GM19372 (cell line): ENCODE results near the gene MATCAP1.
A peak's percentile ranks its signal among the peaks of the same experiment; 100 is the strongest.

Experiments
- ATAC-seq: cut with Tn5 transposase; IDR thresholded peaks from one replicate; pipeline ENCODE4 v1.9.1; 2021; ENCODE audit warnings: mild to moderate bottlenecking, low read depth, moderate library complexity; ENCODE audit not compliant: unreplicated experiment

Gene MATCAP1

DNA sequence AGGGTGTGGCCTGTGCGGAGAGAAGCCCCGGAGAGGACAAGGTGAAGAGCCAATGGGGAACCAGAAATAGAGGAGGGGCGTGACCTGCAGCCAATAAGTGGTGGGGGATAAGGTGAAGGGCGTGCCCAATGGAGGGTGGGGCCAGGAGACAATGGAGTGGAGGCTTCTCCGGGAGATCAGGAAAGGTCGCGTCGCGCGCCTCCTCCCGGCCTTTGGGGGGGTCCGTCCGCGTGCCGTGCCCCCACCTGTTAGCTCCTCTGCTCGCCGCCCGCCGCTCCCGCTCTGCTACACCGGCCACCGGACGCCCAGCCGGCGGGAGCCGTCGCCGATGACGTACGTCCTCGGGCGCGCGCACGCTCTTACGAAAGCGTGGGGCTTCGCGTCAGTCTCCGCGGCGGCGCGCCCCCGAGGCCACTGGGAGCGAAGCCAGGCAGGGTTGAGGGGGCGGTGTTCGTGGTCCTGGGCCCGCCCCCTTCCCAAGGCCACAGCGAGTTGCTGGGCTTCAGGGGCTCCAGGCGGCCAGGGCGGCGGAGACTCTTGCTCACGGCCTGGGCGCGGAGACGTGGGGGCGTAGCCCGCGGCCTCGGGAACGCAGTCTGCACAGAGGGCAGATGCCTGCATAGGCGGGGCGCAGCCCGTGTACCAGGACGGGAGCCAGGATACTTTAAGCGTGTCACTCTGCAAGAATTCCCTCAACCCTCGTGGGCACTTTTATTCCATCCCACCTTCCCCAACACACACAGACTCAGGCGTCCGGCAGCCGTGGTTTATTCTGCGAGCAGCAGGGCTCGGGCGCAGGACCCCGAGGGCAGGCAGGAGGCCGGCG is at the start of gene MATCAP1:
MATCAP1 (minus strand) TSS at position 337 of the 826 bp plus-strand sequence. CDS start 3,353 bp downstream, outside the sequence.
- peak; percentile 93 for ATAC-seq

DNA sequence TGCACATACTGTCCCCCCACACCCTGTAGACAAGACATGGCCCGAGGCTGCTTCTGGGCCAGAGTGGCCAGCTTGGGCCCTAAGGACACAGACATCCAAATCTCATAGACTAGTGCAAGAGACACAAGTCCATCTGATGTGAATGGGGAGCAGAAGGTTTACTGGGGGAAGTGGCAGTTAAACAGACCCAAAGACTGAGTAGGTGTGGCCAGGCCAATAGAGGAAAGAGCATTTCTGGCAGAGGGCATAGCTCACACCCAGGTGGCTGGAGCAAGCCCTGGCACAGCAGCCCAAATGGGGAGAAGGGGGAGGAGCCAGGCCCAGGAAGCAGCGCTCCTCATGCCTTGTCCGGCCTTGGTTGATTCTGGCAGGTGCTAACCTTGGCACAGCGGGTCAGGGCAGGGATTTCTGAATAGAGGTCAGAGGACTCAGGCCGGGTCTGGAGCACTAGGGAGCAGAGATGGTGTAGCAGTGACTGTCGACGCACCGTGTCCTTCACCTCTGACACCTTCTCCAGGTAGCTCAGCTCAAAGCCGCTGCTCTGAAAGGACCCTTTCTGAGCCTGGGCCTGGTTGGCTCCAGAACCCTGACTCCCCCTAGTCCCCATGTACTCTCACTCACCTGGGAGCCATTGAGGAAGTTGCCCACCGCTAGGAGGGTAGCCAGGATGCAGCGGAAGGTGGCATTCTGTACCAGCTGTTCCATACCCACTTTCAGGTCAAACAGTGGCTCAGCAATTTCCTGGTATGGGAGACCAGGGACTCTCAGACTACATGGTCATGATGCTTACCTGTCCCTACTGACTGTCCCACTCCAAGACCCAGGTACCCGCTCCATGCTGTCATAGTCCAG is 47.3 kb upstream of the MATCAP1 start:
- no peak for ATAC-seq

DNA sequence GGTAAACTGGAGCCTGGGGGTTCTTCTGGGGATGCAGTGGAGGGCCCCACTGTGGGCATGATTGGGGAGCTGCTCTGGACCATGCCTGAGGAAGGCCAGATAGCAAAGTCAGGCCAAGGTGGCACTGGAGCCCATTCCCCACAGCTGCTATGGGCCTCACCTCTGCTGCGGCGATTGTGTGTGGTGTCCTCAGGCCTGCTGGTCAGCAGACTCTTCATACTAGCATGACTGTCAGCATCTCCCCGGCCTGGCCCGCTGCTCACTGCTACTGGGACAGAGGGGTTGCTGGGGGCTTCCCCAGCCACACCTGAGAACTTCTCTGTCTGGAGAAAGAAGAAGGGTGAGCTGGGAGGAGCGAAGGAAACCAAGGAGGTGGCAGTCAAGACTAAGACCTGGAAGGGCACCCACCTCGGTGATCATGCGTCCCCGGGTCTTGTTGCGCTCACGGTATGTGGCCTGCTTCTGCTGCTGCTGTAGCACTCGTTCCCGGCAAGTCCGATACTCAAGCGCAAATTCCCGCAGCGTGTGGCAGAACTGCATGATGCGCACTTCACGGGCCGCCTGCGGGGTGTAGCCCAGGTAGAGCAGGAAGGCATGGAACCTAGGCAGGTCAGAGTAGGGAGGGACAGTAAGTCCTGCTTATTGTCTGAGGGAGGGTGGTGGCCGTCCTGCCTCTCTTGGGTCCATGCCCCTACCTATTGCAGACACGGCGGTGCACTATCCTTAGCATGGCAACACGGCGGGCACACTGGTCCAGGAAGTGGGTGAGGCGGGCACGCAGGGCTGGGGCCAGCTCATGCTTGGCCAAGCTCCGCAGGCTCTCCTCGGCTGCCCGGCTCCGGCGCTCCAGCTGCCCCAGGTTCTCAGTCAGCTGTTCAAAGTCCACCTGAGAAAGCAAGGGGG is 46.4 kb upstream of the MATCAP1 start:
- ATAC-seq: no peak

DNA sequence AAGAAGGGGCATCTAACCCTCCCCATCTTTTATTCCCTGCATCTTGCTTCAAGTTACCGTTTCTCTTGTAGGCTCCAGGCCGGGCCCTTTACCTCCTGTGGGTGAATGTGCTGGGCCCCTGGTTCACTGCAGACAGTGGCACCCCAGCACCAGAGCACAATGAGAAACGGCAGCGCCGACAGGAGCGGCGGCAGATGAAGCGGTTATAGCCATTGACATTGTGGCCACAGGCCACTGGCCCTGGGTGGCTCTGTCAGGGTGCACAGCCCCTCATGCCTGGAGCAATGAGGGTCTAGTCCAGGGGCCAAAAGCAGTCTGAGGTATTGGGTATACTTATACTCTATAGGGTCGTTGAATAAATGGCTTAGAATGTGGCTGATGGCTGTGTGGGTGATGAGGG is 45.1 kb upstream of the MATCAP1 start:
- no peak for ATAC-seq

DNA sequence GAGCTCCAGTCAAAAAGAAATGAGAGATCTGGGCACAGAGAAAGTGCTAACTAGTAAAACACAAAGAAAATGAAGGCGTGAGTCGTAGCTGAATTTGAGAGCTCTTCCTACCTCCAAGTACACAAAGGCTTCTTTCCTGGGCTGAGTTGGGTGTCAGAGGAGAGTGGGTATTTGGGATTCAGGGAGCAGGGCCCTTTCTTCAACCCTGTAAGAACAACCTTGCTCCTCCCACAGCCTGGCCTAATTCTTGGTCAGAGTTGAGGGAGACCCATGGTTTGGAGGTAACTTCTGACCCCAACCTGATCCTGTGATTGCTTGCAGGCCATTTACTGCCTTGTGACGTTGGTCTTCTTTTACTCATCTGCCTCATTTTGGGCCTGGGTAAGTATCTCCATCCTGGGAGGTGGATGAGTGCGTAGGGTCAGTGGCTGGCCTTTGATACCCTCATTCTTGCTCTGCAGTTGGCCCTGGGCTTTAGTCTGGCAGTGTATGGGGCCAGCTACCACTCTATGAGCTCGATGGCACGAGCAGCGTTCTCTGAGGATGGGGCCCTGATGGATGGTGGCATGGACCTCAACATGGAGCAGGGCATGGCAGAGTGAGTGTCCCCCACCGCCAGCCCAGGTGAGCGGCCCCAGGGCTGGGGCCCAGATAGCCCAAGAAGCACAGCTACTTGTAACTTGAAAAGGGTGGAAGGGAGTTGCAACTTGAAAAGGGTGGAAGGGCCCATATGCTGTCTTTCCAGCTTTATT is 44.4 kb upstream of the MATCAP1 start:
- ATAC-seq: no peak

DNA sequence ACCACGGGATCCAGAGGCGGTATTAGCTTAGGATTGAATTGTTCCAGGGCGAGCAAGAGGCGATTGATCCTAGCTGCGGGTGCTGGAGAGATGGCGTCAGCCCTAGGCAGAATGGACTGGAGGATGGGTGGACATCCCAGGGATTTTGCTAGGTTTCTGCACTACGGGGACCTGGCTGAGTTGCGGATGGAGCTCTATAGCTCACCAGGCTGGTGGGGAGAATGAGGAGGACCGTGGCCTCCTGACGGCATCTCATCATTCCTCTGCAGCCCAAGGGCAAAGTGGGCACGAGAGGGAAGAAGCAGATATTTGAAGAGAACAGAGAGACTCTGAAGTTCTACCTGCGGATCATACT is 43.8 kb upstream of the MATCAP1 start:
- ATAC-seq: no peak

DNA sequence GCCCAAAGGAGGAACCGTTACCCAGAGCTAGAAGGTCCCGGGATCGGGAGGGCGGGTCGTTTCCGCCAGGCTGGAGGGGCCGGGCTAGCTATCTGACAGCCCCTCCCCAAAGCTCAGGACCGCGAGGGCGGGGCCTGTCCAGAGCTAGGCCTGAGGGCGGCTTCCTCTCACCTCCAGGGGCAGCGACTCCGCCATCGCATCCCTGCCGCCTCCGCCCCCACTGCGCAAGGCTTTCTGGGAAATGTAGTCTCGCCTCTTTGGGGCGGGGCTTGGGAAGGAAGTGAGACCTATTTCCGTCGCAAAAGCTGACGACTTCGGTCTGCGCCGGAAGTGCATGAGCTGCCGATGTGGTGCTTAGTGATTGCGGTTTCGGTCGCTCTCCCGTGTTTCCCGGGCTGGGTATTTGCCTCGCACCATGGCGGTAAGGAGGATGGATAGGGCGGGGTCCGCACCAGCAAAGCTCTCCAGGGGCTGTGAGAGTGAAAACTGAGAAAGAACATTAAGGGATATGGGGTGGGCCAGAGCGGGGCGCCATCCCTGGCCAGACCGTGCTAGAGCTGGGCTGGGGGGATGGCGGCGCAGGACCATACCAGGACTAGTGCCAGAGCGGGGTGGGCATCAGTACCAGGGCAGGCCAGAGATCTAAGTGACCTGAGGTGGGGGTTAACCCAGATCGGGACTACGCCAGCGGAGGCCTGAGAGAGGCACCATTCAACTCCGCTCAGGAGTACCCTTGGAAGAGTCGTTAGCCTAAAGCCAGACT is 43.2 kb upstream of the MATCAP1 start, which contains the start of gene TMEM208:
TMEM208 (plus strand) TSS at position 327 of the 763 bp plus-strand sequence; CDS start at position 416, 89 bp downstream.
- peak; percentile 96 for ATAC-seq

DNA sequence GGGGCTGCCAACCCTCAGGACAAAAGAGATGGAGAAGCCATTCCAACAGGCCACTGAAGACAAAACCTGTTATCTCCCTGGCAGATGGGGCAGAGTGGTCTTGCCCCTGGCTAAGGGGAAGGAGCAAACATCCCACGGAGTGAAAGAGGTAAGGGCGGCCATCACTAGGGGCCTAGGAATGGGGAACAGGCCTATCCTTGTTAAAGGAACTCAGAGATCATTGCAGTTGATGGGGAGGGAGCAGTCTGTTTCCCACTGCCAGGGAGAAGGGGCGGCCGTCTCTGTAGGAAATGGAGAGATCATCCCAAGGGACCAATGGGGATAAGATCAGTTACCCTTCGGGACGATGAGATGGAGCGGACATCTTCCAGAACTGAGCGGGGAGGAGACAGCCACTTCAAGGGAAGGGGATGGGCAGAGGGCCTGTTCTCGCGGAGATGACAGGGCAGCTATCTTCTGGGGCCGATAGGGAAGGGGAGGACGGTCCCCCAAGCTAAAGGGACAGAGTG is 42.6 kb upstream of the MATCAP1 start:
- ATAC-seq: no peak

DNA sequence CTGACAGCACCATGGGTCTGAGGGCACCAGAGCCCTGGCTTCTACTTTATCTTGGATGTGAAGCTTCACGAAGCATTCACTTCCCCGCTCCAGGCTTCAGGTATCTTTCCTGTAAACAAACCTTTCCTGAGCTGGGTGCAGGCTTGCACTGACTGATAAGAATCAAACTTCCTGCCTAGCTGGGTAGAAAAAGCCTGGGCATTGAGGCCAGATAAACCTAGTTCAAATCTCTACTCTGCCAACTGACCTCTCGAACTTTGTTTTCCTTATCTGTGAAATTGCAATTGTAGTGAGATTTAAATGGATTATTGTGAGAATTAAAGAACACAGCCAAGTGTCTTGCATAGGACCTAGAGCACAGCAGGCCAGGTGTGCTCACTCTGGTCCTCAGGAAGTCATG is 40.2 kb upstream of the MATCAP1 start:
- no peak for ATAC-seq

DNA sequence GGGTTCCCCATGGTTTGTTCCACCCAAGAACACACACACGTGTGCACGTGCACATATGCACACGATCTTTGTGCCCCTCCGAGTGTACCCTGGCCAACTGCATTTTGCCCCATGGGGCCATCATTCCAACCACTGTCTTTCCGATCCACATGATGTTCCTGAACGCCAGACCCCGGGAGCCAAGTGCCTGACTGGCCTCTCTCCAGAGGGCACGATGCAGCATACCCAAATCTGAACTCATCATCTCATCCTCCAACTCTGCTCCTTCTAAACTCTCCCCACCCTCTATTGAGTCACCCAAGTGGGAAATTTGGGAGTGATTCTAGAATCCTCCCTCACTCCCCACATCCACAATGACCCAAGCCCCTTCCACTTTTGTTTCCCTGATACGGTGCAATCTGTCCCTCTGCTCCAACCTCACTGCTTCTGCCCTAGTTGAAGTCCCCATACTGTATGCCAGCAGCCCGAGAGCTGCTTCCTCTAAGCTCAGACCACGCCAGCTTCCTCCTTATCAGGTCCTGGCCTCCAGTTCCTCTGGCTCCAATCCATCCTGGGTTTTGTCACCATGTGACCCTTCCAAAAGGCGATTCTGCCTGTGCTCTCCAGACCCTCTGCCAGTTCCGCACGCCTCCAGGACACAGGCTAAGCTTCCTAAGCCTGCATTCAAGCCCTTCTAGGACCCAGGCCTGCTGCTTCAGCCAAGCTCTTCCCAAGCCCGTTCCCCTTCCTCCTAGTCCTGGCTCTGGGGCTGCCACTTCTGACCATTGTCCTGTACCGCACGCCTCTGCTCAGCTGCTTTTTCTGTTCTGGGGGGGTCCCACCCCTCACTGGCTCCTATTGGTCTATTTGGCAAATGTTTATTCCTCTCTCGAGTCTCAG is 33.1 kb upstream of the MATCAP1 start:
- ATAC-seq: no peak

DNA sequence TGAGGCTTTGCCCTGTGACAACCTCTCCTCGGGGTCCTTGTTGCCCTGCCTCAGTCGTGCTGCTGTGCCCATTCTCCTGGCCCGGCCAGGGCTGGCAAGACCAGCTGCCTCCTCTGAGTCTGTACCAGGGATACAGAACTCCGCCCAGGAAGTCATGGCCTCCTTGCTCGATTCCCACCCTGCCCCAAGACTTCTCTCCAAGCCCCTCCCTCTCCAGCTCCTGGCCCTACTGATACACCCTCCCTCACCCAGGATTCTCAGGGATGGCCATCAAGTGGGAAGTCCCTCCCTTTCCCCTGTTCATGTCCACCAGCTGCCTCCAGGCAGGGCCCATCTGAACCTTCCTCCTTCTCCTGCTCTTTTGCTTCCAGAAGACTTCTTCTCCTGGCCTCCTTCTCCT is 31.9 kb upstream of the MATCAP1 start:
- no peak for ATAC-seq

DNA sequence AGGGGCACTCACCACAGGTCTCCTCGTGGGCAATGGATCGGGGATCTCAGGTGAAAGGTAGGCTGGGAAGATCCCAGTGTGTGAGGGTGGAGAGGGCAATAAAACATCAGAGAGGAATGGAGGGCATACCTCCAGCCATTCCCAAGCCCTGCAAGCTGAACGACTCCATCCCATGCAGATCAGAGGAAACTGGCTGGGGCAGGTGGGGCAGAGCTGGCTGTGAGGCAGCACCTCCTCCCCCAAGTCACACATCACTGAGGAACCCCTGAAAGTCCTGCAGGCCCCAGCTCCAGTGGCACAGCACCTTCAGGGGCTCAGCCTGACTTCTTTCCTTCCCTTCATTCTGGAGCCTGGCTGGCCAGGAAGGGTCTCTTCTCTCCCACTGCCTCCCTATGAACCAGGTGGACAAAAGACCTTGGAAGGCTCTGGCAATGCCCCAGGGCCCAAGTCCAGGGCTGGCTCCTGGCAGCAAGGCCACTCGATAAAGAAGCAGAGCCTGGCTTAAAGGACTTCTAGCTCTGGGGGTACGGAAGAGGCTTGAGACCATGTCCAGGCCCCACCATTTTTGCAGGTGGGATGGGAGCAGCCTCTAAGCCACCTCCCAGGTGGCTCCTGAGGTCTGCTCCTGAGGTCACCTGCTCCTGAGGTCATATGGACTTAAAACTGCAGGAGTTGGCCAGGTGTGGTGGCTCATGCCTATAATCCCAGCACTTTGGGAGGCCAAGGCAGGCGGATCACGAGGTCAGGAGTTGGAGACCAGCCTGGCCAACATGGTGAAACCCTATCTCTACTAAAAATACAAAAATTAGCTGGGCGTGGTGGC is 29.6 kb upstream of the MATCAP1 start:
- no peak for ATAC-seq

DNA sequence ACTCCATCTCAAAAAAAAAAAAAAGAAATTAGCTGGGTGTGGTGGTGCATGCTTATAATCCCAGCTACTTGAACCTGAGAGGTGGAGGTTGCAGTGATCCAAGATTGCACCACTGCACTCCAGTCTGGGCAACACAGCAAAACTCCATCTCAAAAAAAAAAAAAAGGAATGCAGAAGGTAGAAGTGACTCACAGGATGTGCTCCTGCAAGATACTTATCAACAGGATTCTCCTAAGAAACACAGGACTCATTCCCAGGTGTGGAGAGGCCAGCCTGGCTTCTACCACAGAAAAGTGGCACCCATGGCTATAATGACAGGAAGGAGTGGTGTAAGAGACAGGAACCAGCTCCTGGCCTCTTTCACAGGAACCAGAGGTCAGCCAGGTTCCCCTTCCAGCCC is 29.0 kb upstream of the MATCAP1 start:
- no peak for ATAC-seq

DNA sequence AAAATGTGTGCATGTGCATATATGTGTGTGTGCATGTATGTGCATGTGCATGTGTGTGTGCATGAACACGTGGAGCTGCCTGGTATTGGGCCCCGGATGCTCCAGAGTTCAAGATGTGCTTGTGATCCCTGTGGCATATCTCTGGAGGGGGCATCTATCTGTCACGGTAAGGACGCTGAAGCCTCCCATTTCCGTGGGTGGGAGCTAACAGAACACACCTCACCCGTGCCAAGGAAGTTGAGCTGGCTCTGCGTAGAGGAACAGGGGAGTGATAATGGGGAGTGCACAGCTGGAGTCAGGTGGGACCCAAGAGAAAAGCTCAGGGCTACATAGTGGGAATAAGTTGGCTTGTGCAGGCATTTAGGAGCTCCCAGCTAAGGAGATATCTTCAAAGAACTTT is 27.9 kb upstream of the MATCAP1 start:
- ATAC-seq: no peak

DNA sequence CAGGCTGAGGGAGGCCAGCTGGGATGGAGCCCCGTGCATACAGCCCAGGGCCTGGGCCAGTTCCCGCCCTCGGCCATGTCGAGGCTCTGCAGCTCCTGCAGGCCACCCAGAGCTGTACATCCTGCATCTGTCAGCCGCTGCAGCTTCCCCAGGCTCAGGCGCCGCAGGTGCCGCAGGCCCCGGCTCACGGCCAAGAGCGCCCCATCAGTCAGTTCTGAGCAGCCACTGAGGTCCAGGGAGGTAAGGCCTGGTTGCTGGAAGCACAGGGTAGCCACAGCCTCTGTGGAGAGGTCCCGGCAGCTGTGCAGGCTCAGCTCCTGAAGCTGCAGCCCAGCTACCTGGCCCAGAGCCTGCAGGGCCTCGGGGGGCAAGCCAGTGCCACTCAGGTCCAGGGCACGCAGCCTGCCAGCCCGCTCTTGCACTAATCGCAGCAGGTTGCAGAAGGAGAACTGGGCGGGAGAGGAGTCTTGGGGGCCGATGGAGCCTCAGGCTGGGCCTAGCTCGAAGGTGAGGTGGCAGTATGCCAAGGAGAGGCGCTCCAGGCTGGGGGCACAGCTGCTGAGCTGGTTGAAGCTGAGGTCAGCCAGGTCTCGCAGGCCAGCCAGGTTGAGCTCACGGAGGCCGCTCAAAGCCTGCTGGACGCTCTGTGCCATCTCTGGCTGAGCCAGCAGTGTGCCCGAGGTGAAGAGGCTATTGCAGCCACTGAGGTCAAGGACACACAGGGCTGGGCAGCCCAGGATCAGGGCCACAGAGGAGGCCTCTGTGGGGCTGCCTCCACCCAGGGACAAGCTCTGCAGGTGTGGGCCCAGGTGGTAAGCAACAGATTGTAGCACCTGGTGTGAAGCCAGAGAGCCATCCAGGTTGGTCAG is 26.5 kb upstream of the MATCAP1 start:
- no peak for ATAC-seq

DNA sequence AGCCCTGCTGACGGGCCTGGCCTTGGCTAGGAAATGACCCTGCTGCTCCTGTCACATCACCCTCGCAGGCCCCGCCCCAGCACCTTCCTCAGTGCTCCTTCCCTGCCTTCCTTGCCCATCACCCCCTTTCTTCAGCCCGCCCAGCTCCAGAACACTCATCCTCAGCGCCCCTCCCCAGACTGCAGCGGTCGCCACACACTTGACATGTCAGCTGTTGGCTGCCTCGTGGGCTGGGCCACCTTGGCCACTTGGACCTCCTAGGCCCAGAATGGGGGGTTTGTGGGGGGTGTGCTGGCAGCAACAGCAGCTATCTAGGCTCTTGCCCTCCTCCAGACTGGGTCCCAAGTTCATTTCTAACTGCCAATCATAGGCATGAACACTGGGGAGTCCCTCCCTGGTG is 25.8 kb upstream of the MATCAP1 start:
- no peak for ATAC-seq
